Measurements from ENCODE around the gene B3GALNT2.
"Not testable (repeated sequence)": the region's sequence is repeated elsewhere in the genome, so short reads cannot be mapped to it uniquely, and the experiment has no call there.

B3GALNT2 gene

GRCh38 chr1:235504122-235504493, at the start of gene B3GALNT2:
TSS of gene B3GALNT2 (minus strand) at chr1:235504452. CDS start at chr1:235504252, 200 bp downstream.
- peak within 1 kb of the TSS; percentile 87 for H3K4me3 ChIP-seq (replicated peaks; ENCODE audit: low read depth, low read length)
- no peak for DNase-seq (ENCODE audit: extremely low read depth, low read depth)

DNA sequence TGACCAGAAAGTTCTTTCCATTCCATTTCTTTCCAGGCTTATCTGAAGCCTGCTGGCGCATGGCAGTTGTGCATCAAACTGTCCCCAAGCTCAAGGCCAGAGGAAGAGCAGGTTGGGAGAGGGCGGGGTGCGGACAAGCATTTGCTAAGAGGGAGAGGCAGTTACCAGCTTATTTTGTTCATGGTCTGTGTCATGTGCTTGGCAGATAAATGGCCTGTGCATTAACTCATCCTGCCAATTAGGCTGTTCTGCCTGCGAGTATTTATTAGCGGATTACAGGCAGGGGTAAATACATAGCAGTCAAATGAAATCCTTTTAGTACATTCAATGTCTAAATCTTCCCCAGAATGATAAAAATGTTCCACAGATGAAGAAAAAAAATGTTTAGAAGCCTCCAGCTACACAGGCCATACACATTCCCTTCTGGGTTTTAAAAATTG, 48.9 kb upstream of the B3GALNT2 start:
- no peak for DNase-seq (ENCODE audit: extremely low read depth, low read depth)
- TF ChIP-seq CTCF (IDR thresholded peaks at IDR 0.05; ENCODE audit: low read depth, low read length, missing control alignments), result no peak
- no peak overlapping the region for H3K4me3 ChIP-seq (replicated peaks; ENCODE audit: low read depth, low read length)

More at GRCh38 chr1:235504122-235504493, at the start of gene B3GALNT2:
- no peak for TF ChIP-seq CTCF (IDR thresholded peaks at IDR 0.05; ENCODE audit: low read depth, low read length, missing control alignments)

DNA sequence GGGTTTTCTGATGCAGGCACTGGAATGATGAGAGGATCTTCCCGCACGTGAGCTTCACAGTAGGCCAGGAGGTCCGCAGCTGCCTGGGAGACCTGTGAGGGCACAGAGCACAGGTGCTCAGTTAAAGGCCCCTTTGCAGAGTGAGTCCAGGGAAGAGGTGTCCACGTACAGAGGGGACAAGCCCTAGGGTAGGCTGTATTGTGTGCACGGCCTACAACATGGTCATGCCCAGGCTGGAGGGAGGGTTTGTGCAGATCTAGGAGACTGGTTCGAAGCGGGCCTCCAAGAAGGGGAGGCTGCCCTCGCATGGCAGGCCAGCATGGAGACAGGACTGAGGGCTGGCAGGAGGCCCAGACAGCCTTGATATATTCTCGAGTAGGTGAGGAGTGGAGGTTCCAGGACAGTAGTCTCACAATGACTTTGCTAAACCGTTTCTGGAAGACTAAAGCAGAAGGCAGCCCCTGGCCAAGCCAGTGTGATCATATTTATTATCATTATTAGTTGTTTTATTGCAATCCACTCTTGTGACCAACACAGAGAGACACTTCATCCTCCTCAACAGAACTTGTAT, 48.0 kb upstream of the B3GALNT2 start:
- DNase-seq (ENCODE audit: extremely low read depth, low read depth), result no peak
- no peak overlapping the region for H3K4me3 ChIP-seq (replicated peaks; ENCODE audit: low read depth, low read length)
- no peak for TF ChIP-seq CTCF (IDR thresholded peaks at IDR 0.05; ENCODE audit: low read depth, low read length, missing control alignments)

- H3K4me3 ChIP-seq (replicated peaks; ENCODE audit: low read depth, low read length), result no peak overlapping the region
- DNase-seq (ENCODE audit: extremely low read depth, low read depth), result no peak
- TF ChIP-seq CTCF (IDR thresholded peaks at IDR 0.05; ENCODE audit: low read depth, low read length, missing control alignments), result no peak
Measured at GRCh38 chr1:235549351-235550139, 45.3 kb upstream of the B3GALNT2 start.

DNA sequence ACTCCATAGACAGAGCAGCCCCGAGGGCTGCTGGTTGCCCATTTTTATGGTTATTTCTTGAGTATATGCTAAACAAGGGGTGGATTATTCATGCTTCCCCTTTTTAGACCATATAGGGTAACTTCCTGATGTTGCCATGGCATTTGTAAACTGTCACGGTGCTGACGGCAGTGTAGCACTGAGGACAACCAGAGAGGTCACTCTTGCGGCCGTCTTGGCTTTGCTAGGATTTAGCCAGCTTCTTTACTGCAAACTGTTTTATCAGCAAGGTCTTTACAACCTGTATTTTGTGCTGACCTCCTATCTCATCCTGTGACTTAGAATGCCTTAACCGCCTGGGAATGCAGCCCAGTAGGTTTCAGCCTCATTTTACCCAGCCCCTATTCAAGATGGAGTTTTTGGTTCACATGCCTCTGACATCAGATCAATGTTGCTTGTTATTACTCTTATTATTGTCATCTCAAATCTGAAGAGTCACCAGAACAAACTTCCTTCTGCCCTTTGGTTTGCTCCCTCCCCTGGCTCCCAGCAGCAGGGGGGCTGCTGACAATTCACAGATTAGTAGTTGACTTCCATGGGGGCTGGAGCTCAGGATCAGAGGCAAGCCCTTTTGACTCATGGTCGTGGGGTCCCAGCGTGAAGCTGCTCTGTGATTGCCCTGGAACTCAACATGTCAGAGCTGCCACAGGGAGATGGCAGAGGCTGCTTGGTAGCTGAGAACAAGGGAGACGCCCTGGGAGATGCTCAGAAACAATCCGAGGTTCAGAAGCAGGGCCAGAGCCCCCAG, 42.3 kb upstream of the B3GALNT2 start:
- H3K4me3 ChIP-seq (replicated peaks; ENCODE audit: low read depth, low read length); DNase-seq (ENCODE audit: extremely low read depth, low read depth): not testable (repeated sequence)

GRCh38 chr1:235545292-235545930, 41.2 kb upstream of the B3GALNT2 start:
- DNase-seq (ENCODE audit: extremely low read depth, low read depth), result no peak
- H3K4me3 ChIP-seq (replicated peaks; ENCODE audit: low read depth, low read length), result no peak overlapping the region
- no peak for TF ChIP-seq CTCF (IDR thresholded peaks at IDR 0.05; ENCODE audit: low read depth, low read length, missing control alignments)

DNA sequence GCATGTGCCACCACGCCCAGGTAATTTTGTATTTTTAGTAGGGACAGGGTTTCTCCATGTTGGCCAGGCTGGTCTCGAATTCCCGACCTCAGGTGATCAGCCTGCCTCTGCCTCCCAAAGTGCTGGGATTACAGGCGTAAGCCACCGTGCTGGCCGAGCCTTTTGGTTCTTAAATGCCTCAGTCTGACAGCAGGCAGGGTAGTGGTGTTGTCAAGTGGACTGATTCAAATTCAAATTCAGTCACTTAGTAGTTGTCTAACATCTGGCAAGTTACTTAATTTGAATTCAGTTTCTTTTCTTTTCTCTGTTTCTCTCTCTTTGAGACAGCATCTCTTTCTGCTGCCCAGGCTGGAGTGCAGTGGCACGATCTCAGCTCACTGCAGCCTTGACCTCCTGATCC, 38.6 kb upstream of the B3GALNT2 start:
- DNase-seq (ENCODE audit: extremely low read depth, low read depth); H3K4me3 ChIP-seq (replicated peaks; ENCODE audit: low read depth, low read length): not testable (repeated sequence)

All from HFF-Myc (cell line).